PC-9 (cell line): ENCODE data around the gene KBTBD4. TPM values are rescaled to one million over a fixed set of nuclear protein-coding genes. Genes with fewer than 3 reads are reported as not detected.

Source experiments
- BruUV-seq: library from RNA; stranded (reverse); fragments of 400-500 nt; replicated peaks from 2 replicates; lab custom pipeline; 2021; lab: Mats Ljungman, UMichigan
- CTCF ChIA-PET: fragments of 300-600 bp; sonication (Branson Sonifier 250); formaldehyde crosslinking; loops from one replicate; lab custom pipeline; 2022; ENCODE audit warnings: antibody characterized with exemption; lab: Charles Lee
- POLR2A ChIA-PET: fragments of 300-600 bp; sonication (Branson Sonifier 250); formaldehyde crosslinking; loops from one replicate; lab custom pipeline; 2022; ENCODE audit warnings: antibody characterized with exemption; ENCODE audit not compliant: unreplicated experiment; lab: Charles Lee
- DNase-seq, 2 experiments: peaks; one replicate each; pipeline versions ENCODE4 v3.0.0 to v3.0.0-alpha.2; 2015 to 2022; ENCODE audit warnings: mixed read lengths in 1 of 2
- H2AFZ ChIP-seq: fragments of 200-600 bp; sonication (generic); 2 replicates; pipeline ENCODE4 v1.8.1; 2017; ENCODE audit warnings: antibody characterized with exemption
- H3F3A ChIP-seq: fragments of 200-600 bp; sonication (generic); 2 replicates; pipeline ENCODE4 v1.8.1; 2017; ENCODE audit warnings: antibody characterized with exemption, mild to moderate bottlenecking, low read depth; ENCODE audit not compliant: insufficient read depth
- H3K27ac ChIP-seq: fragments of 200-600 bp; sonication (generic); 2 replicates; pipeline ENCODE4 v1.6.1; 2016; ENCODE audit warnings: mixed run types
- H3K27me3 ChIP-seq: fragments of 200-600 bp; sonication (generic); 2 replicates; pipeline ENCODE4 v1.6.1; 2016; ENCODE audit warnings: low read depth, mixed run types; ENCODE audit not compliant: insufficient read depth
- H3K36me3 ChIP-seq: fragments of 200-600 bp; sonication (generic); 2 replicates; pipeline ENCODE4 v1.6.1; 2016; ENCODE audit warnings: low read depth, mixed run types
- H3K4me1 ChIP-seq: fragments of 200-600 bp; sonication (generic); replicated peaks from 2 replicates; pipeline ENCODE4 v1.6.1; 2016; ENCODE audit warnings: mixed run types; ENCODE audit not compliant: insufficient read depth
- H3K4me2 ChIP-seq: fragments of 200-600 bp; sonication (generic); 2 replicates; pipeline ENCODE4 v1.6.1; 2017; ENCODE audit warnings: mixed run types
- H3K4me3 ChIP-seq: fragments of 200-600 bp; sonication (generic); 2 replicates; pipeline ENCODE4 v1.6.1; 2016; ENCODE audit warnings: mixed run types
- H3K79me2 ChIP-seq: fragments of 200-600 bp; sonication (generic); 2 replicates; pipeline ENCODE4 v1.6.1; 2017; ENCODE audit warnings: low read depth, mixed run types
- H3K9me2 ChIP-seq: fragments of 200-600 bp; sonication (generic); 2 replicates; pipeline ENCODE4 v1.8.1; 2017; ENCODE audit warnings: mild to moderate bottlenecking; ENCODE audit not compliant: insufficient read depth
- H3K9me3 ChIP-seq: fragments of 200-600 bp; sonication (generic); 2 replicates; pipeline ENCODE4 v1.8.1; 2016; ENCODE audit warnings: low read depth; ENCODE audit not compliant: insufficient read depth
- H4K20me1 ChIP-seq: fragments of 200-600 bp; sonication (generic); 2 replicates; pipeline ENCODE4 v1.8.1; 2017; ENCODE audit not compliant: insufficient read depth
- EZH2 ChIP-seq: fragments of 200-600 bp; sonication (generic); IDR thresholded peaks from 2 replicates; pipeline ENCODE4 v1.8.0; 2017; ENCODE audit warnings: antibody characterized with exemption, low read depth
- intact Hi-C: fragments of 100-400 bp; cut with micrococcal nuclease; formaldehyde crosslinking; loops from one replicate; pipeline ENCODE4 v1.10.0; 2022; ENCODE audit not compliant: unreplicated experiment
- total RNA-seq: library from RNA; stranded (reverse); gene quantifications from 2 replicates; pipeline ENCODE4 v1.2.3, GENCODE V29; 2021
- TF ChIP-seq, protein P1 (sequence below): fragments of 200-600 bp; sonication (generic); conservative IDR thresholded peaks from 2 replicates; pipeline ENCODE4 v1.6.1; 2017; ENCODE audit warnings: mixed run types, antibody characterized with exemption, mild to moderate bottlenecking, moderate library complexity

Gene KBTBD4
- total RNA-seq, 1 experiment from 2014 or later = 20.3 TPM

DNA sequence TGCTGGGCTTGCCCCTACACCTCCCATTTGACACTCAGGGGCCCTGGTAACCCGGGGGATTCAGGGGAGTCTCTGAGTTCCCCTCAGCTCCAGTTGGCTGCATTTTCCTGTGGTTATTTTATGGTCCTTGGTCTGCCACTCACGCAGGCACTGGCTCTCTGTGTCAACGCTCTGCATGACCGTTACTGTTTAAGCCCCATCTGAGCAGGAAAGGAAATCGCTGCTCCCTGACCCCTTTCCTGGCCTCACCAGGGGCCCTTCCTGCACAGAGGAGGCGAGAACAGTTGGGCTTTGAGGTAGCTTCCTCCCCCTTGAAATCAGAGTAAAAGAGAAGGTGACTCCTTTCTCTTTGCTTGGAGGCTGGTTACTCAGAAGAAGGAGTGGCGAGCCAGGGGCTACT is 13.0 kb upstream of the KBTBD4 start:
- peaks cover 7% of the 10 kb centered on the region; the same call in 1 of the 2 replicates for H3F3A ChIP-seq
- intact Hi-C loops = no loop called here
- TF ChIP-seq, protein P1, sequence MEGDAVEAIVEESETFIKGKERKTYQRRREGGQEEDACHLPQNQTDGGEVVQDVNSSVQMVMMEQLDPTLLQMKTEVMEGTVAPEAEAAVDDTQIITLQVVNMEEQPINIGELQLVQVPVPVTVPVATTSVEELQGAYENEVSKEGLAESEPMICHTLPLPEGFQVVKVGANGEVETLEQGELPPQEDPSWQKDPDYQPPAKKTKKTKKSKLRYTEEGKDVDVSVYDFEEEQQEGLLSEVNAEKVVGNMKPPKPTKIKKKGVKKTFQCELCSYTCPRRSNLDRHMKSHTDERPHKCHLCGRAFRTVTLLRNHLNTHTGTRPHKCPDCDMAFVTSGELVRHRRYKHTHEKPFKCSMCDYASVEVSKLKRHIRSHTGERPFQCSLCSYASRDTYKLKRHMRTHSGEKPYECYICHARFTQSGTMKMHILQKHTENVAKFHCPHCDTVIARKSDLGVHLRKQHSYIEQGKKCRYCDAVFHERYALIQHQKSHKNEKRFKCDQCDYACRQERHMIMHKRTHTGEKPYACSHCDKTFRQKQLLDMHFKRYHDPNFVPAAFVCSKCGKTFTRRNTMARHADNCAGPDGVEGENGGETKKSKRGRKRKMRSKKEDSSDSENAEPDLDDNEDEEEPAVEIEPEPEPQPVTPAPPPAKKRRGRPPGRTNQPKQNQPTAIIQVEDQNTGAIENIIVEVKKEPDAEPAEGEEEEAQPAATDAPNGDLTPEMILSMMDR = no peak
- no peak for TF ChIP-seq EZH2
- POLR2A ChIA-PET = no interaction called here
- CTCF ChIA-PET = interaction anchor here (0.6 kb wide), 1 partner anchor 38 kb away, joined by 4 read pairs; no protein-coding TSS in a partner anchor
- H3K27me3 ChIP-seq = peaks cover 22% of the 10 kb centered on the region; the same call in 1 of the 2 replicates
- no peaks in the 10 kb centered on the region for H3K79me2 ChIP-seq
- H3K4me2 ChIP-seq = no peak overlapping the region
- no peak overlapping the region for H2AFZ ChIP-seq
- H3K4me1 ChIP-seq = no peaks in the 10 kb centered on the region
- H3K27ac ChIP-seq = no peak overlapping the region
- no TSS peak for BruUV-seq
- H4K20me1 ChIP-seq = no peaks in the 10 kb centered on the region
- H3K4me3 ChIP-seq = no peak overlapping the region
- no peak for DNase-seq
- H3K9me3 ChIP-seq = no peaks in the 10 kb centered on the region
- no peaks in the 10 kb centered on the region for H3K36me3 ChIP-seq
- no peaks in the 10 kb centered on the region for H3K9me2 ChIP-seq

DNA sequence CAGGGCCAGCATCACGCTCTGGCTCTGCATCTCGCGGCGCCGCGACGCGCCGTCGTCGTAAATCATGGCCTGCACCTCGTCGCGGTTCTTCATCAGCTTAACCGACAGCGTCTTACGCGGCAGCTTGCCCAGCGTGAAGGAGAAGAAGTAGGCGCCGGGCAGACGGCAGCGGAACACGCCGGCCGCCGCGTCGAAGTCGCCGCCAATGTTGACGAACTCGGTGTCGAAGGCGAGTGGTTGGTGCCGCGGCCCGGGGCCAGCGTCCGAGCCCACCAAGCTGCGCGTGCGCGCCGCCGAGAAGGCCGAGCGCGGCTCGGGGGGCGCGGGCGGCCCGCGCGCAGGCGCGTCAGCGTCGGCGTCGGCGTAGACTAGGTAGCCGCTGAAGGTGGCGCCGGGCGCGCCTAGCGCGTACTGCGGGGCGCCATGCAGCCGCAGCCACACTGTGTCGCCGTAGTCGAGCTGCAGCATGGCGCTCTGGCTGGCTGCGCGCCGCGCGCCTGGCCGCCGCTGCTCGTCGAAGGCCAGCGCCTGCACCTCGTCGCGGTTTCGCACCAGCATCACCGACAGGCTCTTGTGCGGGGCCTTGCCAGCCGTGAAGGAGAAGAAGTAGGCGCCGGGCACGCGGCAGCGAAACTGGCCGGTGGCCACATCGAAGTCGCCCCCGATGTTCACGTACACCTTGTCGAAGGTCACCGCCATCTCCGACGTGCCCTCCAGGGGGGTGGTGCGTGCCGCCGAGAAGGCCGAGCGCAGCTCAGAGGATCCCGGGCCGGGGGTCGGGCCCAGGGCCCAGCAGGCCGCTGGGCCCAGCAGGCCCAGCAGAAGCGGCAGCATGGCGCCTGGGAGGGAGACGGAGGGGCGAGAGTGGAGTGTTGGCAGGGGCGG is 11.4 kb upstream of the KBTBD4 start:
- Histone ChIP-seq H3K9me3 (no peaks in the 10 kb centered on the region), H2AFZ (no peak overlapping the region), H3K27me3 (peaks cover 22% of the 10 kb centered on the region; the same call in 1 of the 2 replicates), H3K4me2 (no peak overlapping the region), H3K4me3 (no peak overlapping the region), H3F3A (peaks cover 7% of the 10 kb centered on the region; the same call in 1 of the 2 replicates), H3K27ac (no peak overlapping the region), H3K36me3 (no peaks in the 10 kb centered on the region), H3K9me2 (no peaks in the 10 kb centered on the region), H3K4me1 (no peaks in the 10 kb centered on the region), H4K20me1 (no peaks in the 10 kb centered on the region), H3K79me2 (no peaks in the 10 kb centered on the region)
- ChIA-PET POLR2A (no interaction called here), CTCF (no interaction called here)
- intact Hi-C loops = no loop called here
- no TSS peak for BruUV-seq
- TF ChIP-seq, protein P1 = no peak
- no peak for TF ChIP-seq EZH2
- no peak for DNase-seq

DNA sequence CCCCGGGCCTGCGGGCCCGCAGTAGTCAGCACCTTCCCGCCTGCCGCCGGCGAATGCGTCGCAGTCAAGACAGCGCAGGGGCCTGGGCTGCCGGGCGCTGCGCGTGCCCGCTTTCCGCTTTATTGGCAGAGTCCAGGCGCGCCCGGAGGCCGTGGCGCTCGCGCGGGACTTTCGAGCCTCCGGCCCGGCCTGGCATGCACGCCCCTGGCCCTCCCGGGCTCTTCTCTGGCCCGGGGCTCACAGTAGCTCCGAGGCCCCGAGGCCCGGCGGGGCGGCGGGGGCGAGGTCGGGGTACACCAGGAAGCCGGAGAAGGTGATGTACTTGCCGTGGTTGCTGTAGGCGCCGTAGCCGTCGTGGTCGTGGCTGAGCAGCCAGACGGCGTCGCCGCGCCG is 10.8 kb upstream of the KBTBD4 start:
- Histone ChIP-seq H3K79me2 (no peaks in the 10 kb centered on the region), H3K27ac (no peak overlapping the region), H3F3A (peaks cover 7% of the 10 kb centered on the region; the same call in 1 of the 2 replicates), H3K9me2 (no peaks in the 10 kb centered on the region), H3K27me3 (peaks cover 19% of the 10 kb centered on the region; the same call in 1 of the 2 replicates), H3K9me3 (no peaks in the 10 kb centered on the region), H3K36me3 (no peaks in the 10 kb centered on the region), H2AFZ (no peak overlapping the region), H4K20me1 (no peaks in the 10 kb centered on the region), H3K4me1 (no peaks in the 10 kb centered on the region), H3K4me3 (no peak overlapping the region), H3K4me2 (no peak overlapping the region)
- no TSS peak for BruUV-seq
- CTCF ChIA-PET = no interaction called here
- TF ChIP-seq, protein P1 = no peak
- TF ChIP-seq EZH2 = no peak
- no peak for DNase-seq
- POLR2A ChIA-PET = no interaction called here
- intact Hi-C loops = no loop called here
